ENCODE results near the gene ASB7. TPM values are rescaled to one million over a fixed set of nuclear protein-coding genes. Genes with fewer than 3 reads are reported as not detected.
"Not testable (repeated sequence)": the region's sequence is repeated elsewhere in the genome, so short reads cannot be mapped to it uniquely, and the experiment has no call there.

Gene ASB7
- total RNA-seq, 1 donor from 2014 or later, result 7.9 TPM

DNA sequence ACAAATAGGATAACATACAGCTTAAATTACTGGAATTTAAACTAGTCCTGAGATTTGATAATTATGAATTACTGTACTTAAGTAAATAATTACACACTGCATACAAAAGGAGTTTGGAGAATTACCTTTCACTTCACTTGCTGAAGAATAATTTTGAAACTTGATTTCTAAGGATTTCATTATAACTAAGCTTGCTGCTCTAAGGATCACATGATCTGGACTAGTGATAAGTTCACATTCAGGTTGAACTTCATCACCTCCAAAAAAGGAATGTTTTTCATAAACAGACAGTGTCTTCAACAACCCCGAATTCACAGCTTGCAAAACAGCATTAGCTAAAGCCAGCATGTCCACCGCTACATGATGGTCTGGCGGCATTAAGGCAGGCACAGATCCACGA is 28.9 kb upstream of the ASB7 start:
- TF ChIP-seq, protein P1, sequence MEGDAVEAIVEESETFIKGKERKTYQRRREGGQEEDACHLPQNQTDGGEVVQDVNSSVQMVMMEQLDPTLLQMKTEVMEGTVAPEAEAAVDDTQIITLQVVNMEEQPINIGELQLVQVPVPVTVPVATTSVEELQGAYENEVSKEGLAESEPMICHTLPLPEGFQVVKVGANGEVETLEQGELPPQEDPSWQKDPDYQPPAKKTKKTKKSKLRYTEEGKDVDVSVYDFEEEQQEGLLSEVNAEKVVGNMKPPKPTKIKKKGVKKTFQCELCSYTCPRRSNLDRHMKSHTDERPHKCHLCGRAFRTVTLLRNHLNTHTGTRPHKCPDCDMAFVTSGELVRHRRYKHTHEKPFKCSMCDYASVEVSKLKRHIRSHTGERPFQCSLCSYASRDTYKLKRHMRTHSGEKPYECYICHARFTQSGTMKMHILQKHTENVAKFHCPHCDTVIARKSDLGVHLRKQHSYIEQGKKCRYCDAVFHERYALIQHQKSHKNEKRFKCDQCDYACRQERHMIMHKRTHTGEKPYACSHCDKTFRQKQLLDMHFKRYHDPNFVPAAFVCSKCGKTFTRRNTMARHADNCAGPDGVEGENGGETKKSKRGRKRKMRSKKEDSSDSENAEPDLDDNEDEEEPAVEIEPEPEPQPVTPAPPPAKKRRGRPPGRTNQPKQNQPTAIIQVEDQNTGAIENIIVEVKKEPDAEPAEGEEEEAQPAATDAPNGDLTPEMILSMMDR (conservative IDR thresholded peaks at IDR 0.05; ENCODE audit: low read depth, low read length), result no peak
- no peak for DNase-seq (ENCODE audit: low read depth)
- no peak overlapping the region for H3K4me3 ChIP-seq (ENCODE audit: low read depth, low read length)

DNA sequence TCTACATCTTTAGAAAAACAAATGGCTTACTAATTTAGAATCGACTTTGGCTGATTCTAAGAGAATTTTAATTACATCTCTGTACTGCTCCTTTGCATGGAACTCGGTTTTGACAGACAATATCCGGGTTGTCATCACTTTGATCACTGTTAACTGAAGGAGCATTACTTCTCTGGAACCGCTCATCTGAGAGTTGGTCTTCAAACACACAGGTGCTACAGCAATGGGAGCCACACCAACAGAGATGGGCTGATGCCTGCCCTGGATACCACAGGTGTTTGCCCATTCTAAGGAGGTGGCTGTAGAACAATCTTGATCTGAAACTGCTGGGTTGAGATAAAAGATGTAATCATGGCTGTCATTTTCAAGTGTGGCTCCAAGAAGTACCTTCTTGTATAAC is 22.0 kb upstream of the ASB7 start:
- H3K4me3 ChIP-seq (ENCODE audit: low read depth, low read length), result no peak overlapping the region
- TF ChIP-seq, protein P1 (conservative IDR thresholded peaks at IDR 0.05; ENCODE audit: low read depth, low read length), result no peak
- no peak for DNase-seq (ENCODE audit: low read depth)

DNA sequence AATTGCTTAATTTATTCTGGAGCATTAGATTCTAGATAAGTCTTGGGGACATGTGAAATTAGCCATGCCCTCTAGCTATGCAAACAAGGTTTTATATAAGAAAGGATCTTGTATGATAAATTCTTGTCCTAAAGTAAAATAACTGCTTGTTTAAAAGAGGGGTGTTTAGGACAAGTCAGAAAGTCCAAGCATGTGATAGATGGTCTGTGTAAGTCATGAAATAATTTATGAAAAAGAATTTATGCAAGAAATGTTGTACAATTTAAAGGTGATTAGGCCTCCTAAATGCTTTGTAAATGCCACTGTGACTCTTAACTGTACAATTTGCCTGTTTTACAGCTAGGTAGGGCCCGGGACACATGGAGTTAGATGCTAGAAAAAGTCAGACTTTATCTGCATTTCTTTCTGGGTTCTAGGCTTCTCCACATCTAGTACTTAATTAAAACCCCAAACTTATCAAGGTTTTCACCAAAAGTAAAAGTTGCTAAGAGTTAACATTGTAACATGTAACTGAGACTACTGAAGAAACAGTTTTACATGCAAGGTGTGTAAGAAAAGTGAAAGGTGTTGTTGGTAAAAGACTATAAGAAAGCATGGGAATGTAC is 13.6 kb upstream of the ASB7 start:
- no peak for DNase-seq (ENCODE audit: low read depth)
- H3K4me3 ChIP-seq (ENCODE audit: low read depth, low read length), result no peak overlapping the region
- TF ChIP-seq, protein P1 (conservative IDR thresholded peaks at IDR 0.05; ENCODE audit: low read depth, low read length), result no peak

DNA sequence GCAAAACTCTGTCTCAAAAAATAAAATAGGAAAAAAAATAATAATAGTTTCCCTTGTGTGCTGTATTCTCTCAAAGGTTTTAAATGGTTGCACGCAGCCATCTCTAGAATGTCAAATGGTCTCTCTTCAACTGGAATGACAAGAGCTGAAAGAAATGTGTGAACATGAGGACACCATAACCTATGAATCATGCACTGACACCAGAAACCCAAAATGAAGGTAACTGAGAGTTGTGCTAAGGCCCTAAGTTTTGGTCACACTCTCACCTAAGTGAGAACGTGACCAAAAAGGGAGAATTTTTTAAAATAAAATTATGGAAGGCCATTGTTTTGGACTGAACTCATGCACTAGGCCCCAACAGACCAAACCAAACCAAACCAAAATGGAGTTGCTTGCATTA is 11.2 kb upstream of the ASB7 start:
- not testable (repeated sequence) for DNase-seq (ENCODE audit: low read depth); H3K4me3 ChIP-seq (ENCODE audit: low read depth, low read length)

DNA sequence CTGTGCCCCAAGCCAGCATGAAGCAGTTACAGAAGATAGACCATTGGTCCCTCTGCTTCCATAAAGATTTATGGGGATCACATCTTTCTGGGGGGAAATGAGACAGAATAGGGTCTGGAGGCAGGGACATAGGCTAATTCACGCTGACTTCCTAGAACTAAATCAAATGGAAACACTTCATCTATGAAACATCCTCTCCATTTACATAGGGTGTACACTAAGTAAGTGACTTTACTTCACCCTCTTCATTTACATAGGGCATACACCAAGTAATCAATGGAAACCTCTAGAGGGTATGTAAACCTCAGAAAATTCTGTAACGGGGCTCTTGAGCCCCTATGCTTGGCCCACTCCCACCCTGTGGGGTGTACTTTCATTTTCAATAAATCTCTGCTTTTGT is 10.6 kb upstream of the ASB7 start:
- H3K4me3 ChIP-seq (ENCODE audit: low read depth, low read length), result no peak overlapping the region
- DNase-seq (ENCODE audit: low read depth), result no peak

DNA sequence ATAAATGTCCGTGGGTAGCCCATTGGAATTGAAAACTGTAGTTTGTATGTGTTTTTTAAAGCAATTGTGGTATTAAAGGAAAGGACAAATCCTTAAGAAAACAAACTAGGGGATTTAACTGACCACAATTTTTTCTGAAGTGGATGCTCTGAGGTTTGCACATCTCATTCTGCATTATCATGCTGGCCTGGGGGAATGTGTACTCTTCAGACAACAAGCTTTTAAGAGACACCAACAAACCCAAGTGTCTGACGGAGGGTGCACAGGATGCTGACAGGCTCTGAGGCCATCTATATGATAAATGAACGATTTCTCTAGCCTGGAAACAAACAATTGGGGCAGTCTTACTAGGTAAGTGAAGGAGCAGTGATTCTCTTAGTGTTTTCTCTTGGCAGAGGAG is 9.5 kb upstream of the ASB7 start:
- no peak overlapping the region for H3K4me3 ChIP-seq (ENCODE audit: low read depth, low read length)
- no peak for DNase-seq (ENCODE audit: low read depth)
- TF ChIP-seq, protein P1 (conservative IDR thresholded peaks at IDR 0.05; ENCODE audit: low read depth, low read length), result no peak

More for the DNA sequence above, 10.6 kb upstream of the ASB7 start:
- TF ChIP-seq, protein P1 (conservative IDR thresholded peaks at IDR 0.05; ENCODE audit: low read depth, low read length), result no peak

DNA sequence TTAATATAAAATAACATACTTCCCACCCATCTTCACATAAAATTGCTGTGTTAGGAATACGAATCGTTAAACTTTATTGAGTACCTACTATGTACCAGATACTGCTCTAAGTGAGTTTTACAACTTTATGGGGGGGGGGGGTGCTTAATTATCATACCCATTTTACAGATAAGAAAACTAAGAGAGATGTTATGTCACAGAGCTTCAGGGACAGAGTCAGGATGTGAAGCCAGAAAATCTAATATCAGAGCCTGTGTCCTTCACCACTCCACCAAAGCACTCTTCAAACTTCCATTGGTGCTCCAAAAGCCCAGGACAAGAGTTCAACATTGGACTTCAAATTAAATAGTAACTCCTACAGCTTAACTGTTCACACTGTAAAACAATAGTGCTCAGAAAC is 9.0 kb upstream of the ASB7 start:
- H3K4me3 ChIP-seq (ENCODE audit: low read depth, low read length), result no peak overlapping the region
- TF ChIP-seq, protein P1 (conservative IDR thresholded peaks at IDR 0.05; ENCODE audit: low read depth, low read length), result no peak
- DNase-seq (ENCODE audit: low read depth), result no peak

All from epithelial cell of proximal tubule (primary cell).